WTC11 (cell line): ENCODE measurements around the gene PRKCE. TPM values are rescaled to one million over a fixed set of nuclear protein-coding genes. Genes with fewer than 3 reads are reported as not detected.

Source experiments
- ATAC-seq: fragments of 200-7000 bp; cut with Tn5 transposase; 2 replicates; pipeline ENCODE4 v1.10.0; 2021; ENCODE audit warnings: mild to moderate bottlenecking, moderate library complexity
- CTCF ChIA-PET: fragments of 300-600 bp; sonication (Branson Sonifier 250); formaldehyde crosslinking; loops from one replicate; lab custom pipeline; 2021; ENCODE audit warnings: antibody characterized with exemption; lab: Charles Lee
- POLR2A ChIA-PET: fragments of 350-600 bp; sonication (Branson Sonifier 250); formaldehyde crosslinking; loops from one replicate; lab custom pipeline; 2021; ENCODE audit warnings: antibody characterized with exemption; lab: Charles Lee
- DNase-seq: peaks from one replicate; pipeline ENCODE4 v3.0.0; 2021; ENCODE audit warnings: low spot score
- H3K27ac Mint-ChIP-seq: 2 replicates; pipeline ENCODE4 v1.8.0; 2021; ENCODE audit warnings: mixed read lengths
- H3K27me3 Mint-ChIP-seq: 2 replicates; pipeline ENCODE4 v1.8.0; 2021; ENCODE audit warnings: low read depth, mild to moderate bottlenecking, moderate library complexity, mixed read lengths
- H3K36me3 Mint-ChIP-seq: 2 replicates; pipeline ENCODE4 v1.8.0; 2021; ENCODE audit warnings: mixed read lengths
- H3K4me1 Mint-ChIP-seq: 2 replicates; pipeline ENCODE4 v1.8.0; 2022; ENCODE audit warnings: mixed read lengths
- H3K4me3 Mint-ChIP-seq: 2 replicates; pipeline ENCODE4 v1.8.0; 2021; ENCODE audit warnings: mild to moderate bottlenecking, moderate library complexity, mixed read lengths
- H3K9me3 Mint-ChIP-seq: 2 replicates; pipeline ENCODE4 v1.8.0; 2021; ENCODE audit warnings: mixed read lengths
- CBFB ChIP-seq: sonication (generic); formaldehyde crosslinking; IDR thresholded peaks from 2 replicates; pipeline ENCODE4 v1.8.1; 2022; ENCODE audit warnings: mild to moderate bottlenecking, low read depth, missing genetic modification reagents
- CREB1 ChIP-seq: sonication (generic); formaldehyde crosslinking; IDR thresholded peaks from 2 replicates; pipeline ENCODE4 v1.8.0; 2023; ENCODE audit warnings: mild to moderate bottlenecking, missing genetic modification reagents
- ELF4 ChIP-seq: sonication (generic); formaldehyde crosslinking; IDR thresholded peaks from 2 replicates; pipeline ENCODE4 v1.8.1; 2022; ENCODE audit warnings: low read depth, mild to moderate bottlenecking, moderate library complexity, missing genetic modification reagents
- FOXJ3 ChIP-seq: sonication (generic); formaldehyde crosslinking; IDR thresholded peaks from 2 replicates; pipeline ENCODE4 v1.9.0; 2021; ENCODE audit warnings: missing genetic modification reagents, mild to moderate bottlenecking, borderline replicate concordance
- GRHL2 ChIP-seq: fragments of 250-450 bp; sonication (Bioruptor Pico); IDR thresholded peaks from 2 replicates; pipeline ENCODE4 v1.8.0; 2022; ENCODE audit warnings: mild to moderate bottlenecking, moderate library complexity; ENCODE audit not compliant: insufficient replicate concordance, severe bottlenecking
- GTF2I ChIP-seq: fragments of 250-450 bp; sonication (Bioruptor Pico); conservative IDR thresholded peaks from 2 replicates; pipeline ENCODE4 v1.4.0; 2021; ENCODE audit warnings: mild to moderate bottlenecking
- HMGA2 ChIP-seq: fragments of 250-450 bp; sonication (Bioruptor Pico); IDR thresholded peaks from 2 replicates; pipeline ENCODE4 v1.4.0; 2021; ENCODE audit warnings: mild to moderate bottlenecking, moderate library complexity
- JUN ChIP-seq: sonication (generic); formaldehyde crosslinking; IDR thresholded peaks from 2 replicates; pipeline ENCODE4 v1.8.0; 2023; ENCODE audit warnings: mild to moderate bottlenecking, missing genetic modification reagents
- NFATC4 ChIP-seq: fragments of 250-450 bp; sonication (Bioruptor Pico); IDR thresholded peaks from 2 replicates; pipeline ENCODE4 v1.9.0; 2021; ENCODE audit warnings: mild to moderate bottlenecking
- NR2C2 ChIP-seq: sonication (generic); formaldehyde crosslinking; IDR thresholded peaks from 2 replicates; pipeline ENCODE4 v1.8.0; 2022; ENCODE audit warnings: mild to moderate bottlenecking, missing genetic modification reagents
- RELA ChIP-seq: sonication (generic); formaldehyde crosslinking; IDR thresholded peaks from 2 replicates; pipeline ENCODE4 v1.8.1; 2022; ENCODE audit warnings: missing genetic modification reagents, mild to moderate bottlenecking, borderline replicate concordance
- SMAD3 ChIP-seq: sonication (generic); formaldehyde crosslinking; IDR thresholded peaks from 2 replicates; pipeline ENCODE4 v1.8.0; 2022; ENCODE audit warnings: missing genetic modification reagents, mild to moderate bottlenecking, borderline replicate concordance
- SMAD4 ChIP-seq: sonication (generic); formaldehyde crosslinking; IDR thresholded peaks from 2 replicates; pipeline ENCODE4 v1.8.0; 2022; ENCODE audit warnings: mild to moderate bottlenecking, missing genetic modification reagents
- SP1 ChIP-seq: sonication (generic); formaldehyde crosslinking; conservative IDR thresholded peaks from 2 replicates; pipeline ENCODE4 v1.8.1; 2022; ENCODE audit warnings: missing genetic modification reagents
- ZNF121 ChIP-seq: sonication (generic); formaldehyde crosslinking; IDR thresholded peaks from 2 replicates; pipeline ENCODE4 v1.8.0; 2023; ENCODE audit warnings: missing genetic modification reagents
- ZNF232 ChIP-seq: sonication (generic); formaldehyde crosslinking; IDR thresholded peaks from 2 replicates; pipeline ENCODE4 v1.8.0; 2022; ENCODE audit warnings: mild to moderate bottlenecking, missing genetic modification reagents
- ZNF263 ChIP-seq: sonication (generic); formaldehyde crosslinking; IDR thresholded peaks from 2 replicates; pipeline ENCODE4 v1.8.1; 2022; ENCODE audit warnings: low read depth, mild to moderate bottlenecking, moderate library complexity, missing genetic modification reagents
- ZNF671 ChIP-seq: fragments of 250-450 bp; sonication (Bioruptor Pico); IDR thresholded peaks from 2 replicates; pipeline ENCODE4 v1.8.0; 2021; ENCODE audit warnings: mild to moderate bottlenecking
- total RNA-seq: library from RNA; stranded (reverse); gene quantifications from 3 replicates; pipeline ENCODE4 v1.2.3, GENCODE V29; 2021
- TF ChIP-seq, protein P1 (sequence below): sonication (generic); formaldehyde crosslinking; IDR thresholded peaks from 2 replicates; pipeline ENCODE4 v1.8.1; 2022; ENCODE audit warnings: mild to moderate bottlenecking, moderate library complexity, missing genetic modification reagents
- TF ChIP-seq, protein P2 (sequence below): sonication (generic); formaldehyde crosslinking; IDR thresholded peaks from 2 replicates; pipeline ENCODE4 v1.8.1; 2022; ENCODE audit warnings: missing genetic modification reagents, borderline replicate concordance
- TF ChIP-seq, protein P3 (sequence below): fragments of 250-450 bp; sonication (Bioruptor Pico); IDR thresholded peaks from 2 replicates; pipeline ENCODE4 v1.9.0; 2021; ENCODE audit warnings: mild to moderate bottlenecking
- TF ChIP-seq, protein P4 (sequence below): sonication (generic); formaldehyde crosslinking; IDR thresholded peaks from 2 replicates; pipeline ENCODE4 v1.8.0; 2023; ENCODE audit warnings: mild to moderate bottlenecking, missing genetic modification reagents
- TF ChIP-seq, protein P5 (sequence below): fragments of 250-450 bp; sonication (Bioruptor Pico); IDR thresholded peaks from 2 replicates; pipeline ENCODE4 v1.8.0; 2021; ENCODE audit warnings: mild to moderate bottlenecking
- TF ChIP-seq, protein P6 (sequence below): sonication (generic); formaldehyde crosslinking; IDR thresholded peaks from 2 replicates; pipeline ENCODE4 v1.8.0; 2022; ENCODE audit warnings: mild to moderate bottlenecking, missing genetic modification reagents

Gene PRKCE
- total RNA-seq, 1 experiment from 2014 or later: 5.8 TPM

DNA sequence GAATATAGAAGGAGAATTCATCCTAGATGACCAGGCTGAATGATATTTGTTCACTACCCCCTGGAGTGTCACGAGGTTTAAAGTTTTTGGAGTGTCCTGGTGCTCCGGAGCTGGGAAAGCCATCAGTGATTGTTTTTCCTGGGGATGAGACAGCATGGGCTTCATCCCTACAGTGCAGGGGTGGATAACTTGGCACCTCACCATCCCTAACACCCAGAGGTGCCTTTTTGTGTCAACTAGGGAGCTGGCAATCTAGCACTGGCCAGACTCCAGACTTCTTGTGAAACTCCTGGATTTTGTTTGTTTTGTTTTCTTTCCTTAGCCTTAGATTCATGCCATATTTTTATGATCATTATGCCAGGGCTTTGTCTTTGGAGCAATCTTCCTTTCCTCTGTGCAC is 164.8 kb downstream of the PRKCE start (continued):
- TF ChIP-seq, protein P1, sequence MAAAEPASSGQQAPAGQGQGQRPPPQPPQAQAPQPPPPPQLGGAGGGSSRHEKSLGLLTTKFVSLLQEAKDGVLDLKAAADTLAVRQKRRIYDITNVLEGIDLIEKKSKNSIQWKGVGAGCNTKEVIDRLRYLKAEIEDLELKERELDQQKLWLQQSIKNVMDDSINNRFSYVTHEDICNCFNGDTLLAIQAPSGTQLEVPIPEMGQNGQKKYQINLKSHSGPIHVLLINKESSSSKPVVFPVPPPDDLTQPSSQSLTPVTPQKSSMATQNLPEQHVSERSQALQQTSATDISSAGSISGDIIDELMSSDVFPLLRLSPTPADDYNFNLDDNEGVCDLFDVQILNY (CRISPR knock-in tag): no peak
- TF ChIP-seq ZNF263 (CRISPR knock-in tag) (no peak), RELA (CRISPR knock-in tag) (no peak), SMAD3 (CRISPR knock-in tag) (no peak)

DNA sequence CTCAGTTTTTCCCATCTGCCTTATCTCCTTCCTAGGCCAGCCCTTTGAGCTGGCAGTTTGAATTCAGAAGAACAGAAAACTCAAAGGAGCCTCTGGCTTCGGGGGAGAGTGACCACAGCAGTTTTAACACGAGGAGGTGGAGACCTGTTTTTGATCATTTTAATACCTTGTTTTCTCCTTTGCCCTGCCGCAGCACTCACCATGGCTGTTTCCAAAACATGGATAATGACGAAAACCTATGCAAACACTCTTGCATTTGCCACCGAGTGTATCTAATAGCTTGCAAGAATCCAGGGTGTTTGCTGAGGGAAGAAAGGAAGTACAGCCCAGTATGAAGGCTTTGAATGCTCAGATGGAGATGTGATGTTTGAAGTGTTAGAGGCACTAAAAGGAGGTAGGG is 167.1 kb downstream of the PRKCE start:
- no peak for ATAC-seq
- no peaks in the 10 kb centered on the region for H3K27me3 Mint-ChIP-seq
- H3K4me3 Mint-ChIP-seq: no peak overlapping the region

DNA sequence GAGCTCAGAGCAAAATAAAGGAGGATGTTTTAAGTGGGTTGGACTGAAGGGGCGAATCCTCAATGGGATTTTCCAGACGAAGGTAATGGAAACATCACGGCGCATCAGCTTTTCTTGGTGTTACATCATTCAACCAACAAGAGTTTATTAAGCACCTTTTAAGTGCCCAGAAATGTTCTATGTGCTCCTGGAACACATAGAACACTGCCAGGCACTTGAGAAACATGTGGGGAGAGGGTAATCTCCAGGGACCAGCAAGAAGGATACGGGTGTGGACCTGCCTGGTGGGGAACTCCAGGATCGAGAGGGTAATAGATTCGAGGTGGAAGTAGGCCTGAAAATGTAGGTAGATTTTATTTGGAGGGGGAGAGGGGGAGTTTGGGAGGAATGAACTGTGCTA is 168.6 kb downstream of the PRKCE start:
- Mint-ChIP-seq H3K27me3 (no peaks in the 10 kb centered on the region), H3K36me3 (no peaks in the 10 kb centered on the region), H3K4me3 (no peak overlapping the region), H3K4me1 (peaks cover 27% of the 10 kb centered on the region), H3K27ac (no peak overlapping the region), H3K9me3 (no peaks in the 10 kb centered on the region)
- ChIA-PET POLR2A (no interaction called here), CTCF (no interaction called here)
- DNase-seq (no peak), ATAC-seq (no peak)
- TF ChIP-seq GRHL2 (CRISPR knock-in tag): no peak
- TF ChIP-seq SP1 (CRISPR knock-in tag): no peak
- no peak for TF ChIP-seq CREB1 (CRISPR knock-in tag)
- TF ChIP-seq, protein P2, sequence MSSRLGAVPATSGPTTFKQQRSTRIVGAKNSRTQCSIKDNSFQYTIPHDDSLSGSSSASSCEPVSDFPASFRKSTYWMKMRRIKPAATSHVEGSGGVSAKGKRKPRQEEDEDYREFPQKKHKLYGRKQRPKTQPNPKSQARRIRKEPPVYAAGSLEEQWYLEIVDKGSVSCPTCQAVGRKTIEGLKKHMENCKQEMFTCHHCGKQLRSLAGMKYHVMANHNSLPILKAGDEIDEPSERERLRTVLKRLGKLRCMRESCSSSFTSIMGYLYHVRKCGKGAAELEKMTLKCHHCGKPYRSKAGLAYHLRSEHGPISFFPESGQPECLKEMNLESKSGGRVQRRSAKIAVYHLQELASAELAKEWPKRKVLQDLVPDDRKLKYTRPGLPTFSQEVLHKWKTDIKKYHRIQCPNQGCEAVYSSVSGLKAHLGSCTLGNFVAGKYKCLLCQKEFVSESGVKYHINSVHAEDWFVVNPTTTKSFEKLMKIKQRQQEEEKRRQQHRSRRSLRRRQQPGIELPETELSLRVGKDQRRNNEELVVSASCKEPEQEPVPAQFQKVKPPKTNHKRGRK (CRISPR knock-in tag): no peak
- TF ChIP-seq ZNF232 (CRISPR knock-in tag): no peak
- TF ChIP-seq CBFB (CRISPR knock-in tag): no peak
- TF ChIP-seq, protein P3, sequence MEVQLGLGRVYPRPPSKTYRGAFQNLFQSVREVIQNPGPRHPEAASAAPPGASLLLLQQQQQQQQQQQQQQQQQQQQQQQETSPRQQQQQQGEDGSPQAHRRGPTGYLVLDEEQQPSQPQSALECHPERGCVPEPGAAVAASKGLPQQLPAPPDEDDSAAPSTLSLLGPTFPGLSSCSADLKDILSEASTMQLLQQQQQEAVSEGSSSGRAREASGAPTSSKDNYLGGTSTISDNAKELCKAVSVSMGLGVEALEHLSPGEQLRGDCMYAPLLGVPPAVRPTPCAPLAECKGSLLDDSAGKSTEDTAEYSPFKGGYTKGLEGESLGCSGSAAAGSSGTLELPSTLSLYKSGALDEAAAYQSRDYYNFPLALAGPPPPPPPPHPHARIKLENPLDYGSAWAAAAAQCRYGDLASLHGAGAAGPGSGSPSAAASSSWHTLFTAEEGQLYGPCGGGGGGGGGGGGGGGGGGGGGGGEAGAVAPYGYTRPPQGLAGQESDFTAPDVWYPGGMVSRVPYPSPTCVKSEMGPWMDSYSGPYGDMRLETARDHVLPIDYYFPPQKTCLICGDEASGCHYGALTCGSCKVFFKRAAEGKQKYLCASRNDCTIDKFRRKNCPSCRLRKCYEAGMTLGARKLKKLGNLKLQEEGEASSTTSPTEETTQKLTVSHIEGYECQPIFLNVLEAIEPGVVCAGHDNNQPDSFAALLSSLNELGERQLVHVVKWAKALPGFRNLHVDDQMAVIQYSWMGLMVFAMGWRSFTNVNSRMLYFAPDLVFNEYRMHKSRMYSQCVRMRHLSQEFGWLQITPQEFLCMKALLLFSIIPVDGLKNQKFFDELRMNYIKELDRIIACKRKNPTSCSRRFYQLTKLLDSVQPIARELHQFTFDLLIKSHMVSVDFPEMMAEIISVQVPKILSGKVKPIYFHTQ (CRISPR knock-in tag): no peak
- TF ChIP-seq NFATC4: no peak
- TF ChIP-seq, protein P4, sequence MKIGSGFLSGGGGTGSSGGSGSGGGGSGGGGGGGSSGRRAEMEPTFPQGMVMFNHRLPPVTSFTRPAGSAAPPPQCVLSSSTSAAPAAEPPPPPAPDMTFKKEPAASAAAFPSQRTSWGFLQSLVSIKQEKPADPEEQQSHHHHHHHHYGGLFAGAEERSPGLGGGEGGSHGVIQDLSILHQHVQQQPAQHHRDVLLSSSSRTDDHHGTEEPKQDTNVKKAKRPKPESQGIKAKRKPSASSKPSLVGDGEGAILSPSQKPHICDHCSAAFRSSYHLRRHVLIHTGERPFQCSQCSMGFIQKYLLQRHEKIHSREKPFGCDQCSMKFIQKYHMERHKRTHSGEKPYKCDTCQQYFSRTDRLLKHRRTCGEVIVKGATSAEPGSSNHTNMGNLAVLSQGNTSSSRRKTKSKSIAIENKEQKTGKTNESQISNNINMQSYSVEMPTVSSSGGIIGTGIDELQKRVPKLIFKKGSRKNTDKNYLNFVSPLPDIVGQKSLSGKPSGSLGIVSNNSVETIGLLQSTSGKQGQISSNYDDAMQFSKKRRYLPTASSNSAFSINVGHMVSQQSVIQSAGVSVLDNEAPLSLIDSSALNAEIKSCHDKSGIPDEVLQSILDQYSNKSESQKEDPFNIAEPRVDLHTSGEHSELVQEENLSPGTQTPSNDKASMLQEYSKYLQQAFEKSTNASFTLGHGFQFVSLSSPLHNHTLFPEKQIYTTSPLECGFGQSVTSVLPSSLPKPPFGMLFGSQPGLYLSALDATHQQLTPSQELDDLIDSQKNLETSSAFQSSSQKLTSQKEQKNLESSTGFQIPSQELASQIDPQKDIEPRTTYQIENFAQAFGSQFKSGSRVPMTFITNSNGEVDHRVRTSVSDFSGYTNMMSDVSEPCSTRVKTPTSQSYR: no peak
- no peak for TF ChIP-seq GTF2I (CRISPR knock-in tag)
- TF ChIP-seq JUN (CRISPR knock-in tag): no peak
- TF ChIP-seq, protein P5, sequence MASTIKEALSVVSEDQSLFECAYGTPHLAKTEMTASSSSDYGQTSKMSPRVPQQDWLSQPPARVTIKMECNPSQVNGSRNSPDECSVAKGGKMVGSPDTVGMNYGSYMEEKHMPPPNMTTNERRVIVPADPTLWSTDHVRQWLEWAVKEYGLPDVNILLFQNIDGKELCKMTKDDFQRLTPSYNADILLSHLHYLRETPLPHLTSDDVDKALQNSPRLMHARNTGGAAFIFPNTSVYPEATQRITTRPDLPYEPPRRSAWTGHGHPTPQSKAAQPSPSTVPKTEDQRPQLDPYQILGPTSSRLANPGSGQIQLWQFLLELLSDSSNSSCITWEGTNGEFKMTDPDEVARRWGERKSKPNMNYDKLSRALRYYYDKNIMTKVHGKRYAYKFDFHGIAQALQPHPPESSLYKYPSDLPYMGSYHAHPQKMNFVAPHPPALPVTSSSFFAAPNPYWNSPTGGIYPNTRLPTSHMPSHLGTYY (CRISPR knock-in tag): no peak

More for the DNA sequence above, 167.1 kb downstream of the PRKCE start:
- TF ChIP-seq SMAD4 (no peak), HMGA2 (CRISPR knock-in tag) (no peak), ZNF671 (CRISPR knock-in tag) (no peak), ZNF121 (CRISPR knock-in tag) (no peak), NR2C2 (CRISPR knock-in tag) (no peak), FOXJ3 (CRISPR knock-in tag) (no peak), CREB1 (CRISPR knock-in tag) (no peak), JUN (CRISPR knock-in tag) (no peak), ELF4 (CRISPR knock-in tag) (no peak)
- TF ChIP-seq, protein P6, sequence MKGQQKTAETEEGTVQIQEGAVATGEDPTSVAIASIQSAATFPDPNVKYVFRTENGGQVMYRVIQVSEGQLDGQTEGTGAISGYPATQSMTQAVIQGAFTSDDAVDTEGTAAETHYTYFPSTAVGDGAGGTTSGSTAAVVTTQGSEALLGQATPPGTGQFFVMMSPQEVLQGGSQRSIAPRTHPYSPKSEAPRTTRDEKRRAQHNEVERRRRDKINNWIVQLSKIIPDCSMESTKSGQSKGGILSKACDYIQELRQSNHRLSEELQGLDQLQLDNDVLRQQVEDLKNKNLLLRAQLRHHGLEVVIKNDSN (CRISPR knock-in tag): no peak
- Mint-ChIP-seq H3K27ac (no peak overlapping the region), H3K36me3 (no peaks in the 10 kb centered on the region), H3K4me1 (peaks cover 36% of the 10 kb centered on the region), H3K9me3 (no peaks in the 10 kb centered on the region)
- ChIA-PET POLR2A (no interaction called here), CTCF (no interaction called here)
- no peak for DNase-seq
